Adrenal gland (tissue), 19 donors: ENCODE measurements around the gene MAP3K15. TPM values are rescaled to one million over a fixed set of nuclear protein-coding genes. Genes with fewer than 3 reads are reported as not detected.

ENCODE experiments used
- DNase-seq, 7 donors: peaks; one replicate each; pipeline ENCODE4 v3.0.0-alpha.2; 2019 to 2020
- H3K27ac ChIP-seq, 5 donors: fragments of 200-600 bp; sonication (generic) in 4 of 5; 1 replicate in 3 of 5; 2 replicates in 2 of 5; pipeline versions ENCODE4 v1.5.1 to v1.8.0; 2016 to 2020; ENCODE audit warnings: mild to moderate bottlenecking in 1 of 5
- H3K27me3 ChIP-seq: fragments of 200-600 bp; 2 replicates; pipeline ENCODE4 v1.8.0; 2021
- H3K36me3 ChIP-seq, 2 donors: fragments of 200-600 bp; replicated peaks in 1 of 2; 1 replicate in 1 of 2; 2 replicates in 1 of 2; pipeline versions ENCODE4 v1.5.1 to v1.8.0; 2018 to 2022
- H3K4me1 ChIP-seq, 2 donors: fragments of 200-600 bp; replicated peaks in 1 of 2; 1 replicate in 1 of 2; 2 replicates in 1 of 2; pipeline versions ENCODE4 v1.5.1 to v1.8.0; 2018 to 2021
- H3K4me3 ChIP-seq, 4 donors: fragments of 200-600 bp; sonication (generic) in 3 of 4; one replicate each; pipeline ENCODE4 v1.5.1; 2016 to 2018
- H3K9me3 ChIP-seq, 3 donors: fragments of 200-600 bp; sonication (generic) in 1 of 3; replicated peaks in 1 of 3; 1 replicate in 2 of 3; 2 replicates in 1 of 3; pipeline versions ENCODE4 v1.5.1 to v1.8.0; 2016 to 2021
- POLR2A ChIP-seq, 2 donors: fragments of 450-650 bp; IDR thresholded peaks; one replicate each; pipeline ENCODE4 v1.6.1; 2017; ENCODE audit warnings: antibody characterized with exemption in 2 of 2, mild to moderate bottlenecking in 2 of 2, moderate library complexity in 1 of 2
- WGBS, 4 donors: extraction: QIAGEN DNeasy Blood & Tissue Kit in 2 of 4; methylation state at CpG; one replicate each; pipeline versions ENCODE4 v1.1.5 to v1.1.7; 2013 to 2017; 5-methylcytosine and 5-hydroxymethylcytosine counted together
- intact Hi-C, 2 donors: fragments of 100-400 bp; cut with DNase I; formaldehyde crosslinking; loops; one replicate each; pipeline versions ENCODE4 v1.14.1 to v1.15.0; 2022 to 2023
- long read RNA-seq, 10 donors: library from polyadenylated mRNA in 3 of 10; unstranded in 2 of 10; stranded (forward) in 1 of 10; transcript quantifications; one replicate each; pipeline ENCODE4 v2.0.0 and lab custom pipeline, GENCODE V29; 2021 to 2026
- polyA plus RNA-seq, 3 donors: library from polyadenylated mRNA; stranded (reverse); fragments of 200-250 nt in 2 of 3; fragments of 350-450 nt in 1 of 3; fragmentation: Illumina TruSeq in 1 of 3; extraction: RNeasy Lipid Tissue Mini Kit (QIAGEN cat#74804) in 1 of 3; gene quantifications; one replicate each; pipeline ENCODE4 v1.2.3, GENCODE V29; 2013 to 2014
- total RNA-seq, 9 donors: library from RNA; depleted of rRNA in 4 of 9; stranded (reverse); fragments of >200 nt in 4 of 9; fragments of 120-200 nt in 1 of 9; fragmentation: NEBNext Ultra II Directional in 1 of 9; extraction: Animal tissue kit (Norgen Biotek cat#: 25700) in 1 of 9; gene quantifications; one replicate each; pipeline versions ENCODE4 v1.1.0 to v1.2.4, GENCODE V29; 2013 to 2023
- TF ChIP-seq, protein P1 (sequence below), 6 experiments: fragments of 450-650 bp in 4 of 6; fragments of 200-600 bp in 2 of 6; sonication (generic) in 1 of 6; IDR thresholded peaks; 1 replicate in 5 of 6; 2 replicates in 1 of 6; pipeline versions ENCODE4 v1.5.1 to v1.8.0; 2016 to 2021; ENCODE audit warnings: antibody characterized with exemption in 6 of 6, mild to moderate bottlenecking in 2 of 6, moderate library complexity in 1 of 6
- donor health status: healthy with polysubstance abuse.
- donor health status: Bipolar disorder and iron deficiency.
- donor health status: DM: yes; HTN: yes; CAD: no.
- donor health status: DM: no; HTN: no; CAD: no.
- donor health status: DM: no; HTN: no; CAD: no.
- donor health status: DM: yes; HTN: yes; CAD: no.

The MAP3K15 gene, protein sequence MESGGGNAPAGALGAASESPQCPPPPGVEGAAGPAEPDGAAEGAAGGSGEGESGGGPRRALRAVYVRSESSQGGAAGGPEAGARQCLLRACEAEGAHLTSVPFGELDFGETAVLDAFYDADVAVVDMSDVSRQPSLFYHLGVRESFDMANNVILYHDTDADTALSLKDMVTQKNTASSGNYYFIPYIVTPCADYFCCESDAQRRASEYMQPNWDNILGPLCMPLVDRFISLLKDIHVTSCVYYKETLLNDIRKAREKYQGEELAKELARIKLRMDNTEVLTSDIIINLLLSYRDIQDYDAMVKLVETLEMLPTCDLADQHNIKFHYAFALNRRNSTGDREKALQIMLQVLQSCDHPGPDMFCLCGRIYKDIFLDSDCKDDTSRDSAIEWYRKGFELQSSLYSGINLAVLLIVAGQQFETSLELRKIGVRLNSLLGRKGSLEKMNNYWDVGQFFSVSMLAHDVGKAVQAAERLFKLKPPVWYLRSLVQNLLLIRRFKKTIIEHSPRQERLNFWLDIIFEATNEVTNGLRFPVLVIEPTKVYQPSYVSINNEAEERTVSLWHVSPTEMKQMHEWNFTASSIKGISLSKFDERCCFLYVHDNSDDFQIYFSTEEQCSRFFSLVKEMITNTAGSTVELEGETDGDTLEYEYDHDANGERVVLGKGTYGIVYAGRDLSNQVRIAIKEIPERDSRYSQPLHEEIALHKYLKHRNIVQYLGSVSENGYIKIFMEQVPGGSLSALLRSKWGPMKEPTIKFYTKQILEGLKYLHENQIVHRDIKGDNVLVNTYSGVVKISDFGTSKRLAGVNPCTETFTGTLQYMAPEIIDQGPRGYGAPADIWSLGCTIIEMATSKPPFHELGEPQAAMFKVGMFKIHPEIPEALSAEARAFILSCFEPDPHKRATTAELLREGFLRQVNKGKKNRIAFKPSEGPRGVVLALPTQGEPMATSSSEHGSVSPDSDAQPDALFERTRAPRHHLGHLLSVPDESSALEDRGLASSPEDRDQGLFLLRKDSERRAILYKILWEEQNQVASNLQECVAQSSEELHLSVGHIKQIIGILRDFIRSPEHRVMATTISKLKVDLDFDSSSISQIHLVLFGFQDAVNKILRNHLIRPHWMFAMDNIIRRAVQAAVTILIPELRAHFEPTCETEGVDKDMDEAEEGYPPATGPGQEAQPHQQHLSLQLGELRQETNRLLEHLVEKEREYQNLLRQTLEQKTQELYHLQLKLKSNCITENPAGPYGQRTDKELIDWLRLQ (N-terminal part only)
- total RNA-seq (10 to 100 TPM; 28.9 to 92.3 (median 65.3) TPM), polyA plus RNA-seq (10 to 100 TPM; 49.9 to 73.5 (median 70.5) TPM)
- long read RNA-seq, donor 1, full-length matches to known transcripts = 1 of 1 reads
- long read RNA-seq, donor 1, partial matches to known transcripts = 0 of 1 reads
- long read RNA-seq, donor 1, other reads (novel, unspliced or antisense) = 0 of 1 reads
- long read RNA-seq, donor 2, full-length matches to known transcripts = 9 of 28 reads
- long read RNA-seq, donor 2, partial matches to known transcripts = 19 of 28 reads
- long read RNA-seq, donor 2, other reads (novel, unspliced or antisense) = 0 of 28 reads
- long read RNA-seq, donor 3, full-length matches to known transcripts = 4 of 4 reads
- long read RNA-seq, donor 3, partial matches to known transcripts = 0 of 4 reads
- long read RNA-seq, donor 3, other reads (novel, unspliced or antisense) = 0 of 4 reads
- long read RNA-seq, donor 4, full-length matches to known transcripts = 1 of 11 reads
- long read RNA-seq, donor 4, partial matches to known transcripts = 7 of 11 reads
- long read RNA-seq, donor 4, other reads (novel, unspliced or antisense) = 3 of 11 reads
- long read RNA-seq, donor 5, full-length matches to known transcripts = 53 of 111 reads
- long read RNA-seq, donor 5, partial matches to known transcripts = 30 of 111 reads
- long read RNA-seq, donor 5, other reads (novel, unspliced or antisense) = 28 of 111 reads
- long read RNA-seq, donor 6, partial matches to known transcripts = 1 of 1 reads
- long read RNA-seq, donor 6, other reads (novel, unspliced or antisense) = 0 of 1 reads
- long read RNA-seq, donor 7, full-length matches to known transcripts = 4 of 4 reads
- long read RNA-seq, donor 7, partial matches to known transcripts = 0 of 4 reads
- long read RNA-seq, donor 7, other reads (novel, unspliced or antisense) = 0 of 4 reads
- long read RNA-seq, donor 8, full-length matches to known transcripts = 1 of 6 reads
- long read RNA-seq, donor 8, partial matches to known transcripts = 5 of 6 reads
- long read RNA-seq, donor 8, other reads (novel, unspliced or antisense) = 0 of 6 reads
- long read RNA-seq, donor 9, full-length matches to known transcripts = 1 of 9 reads
- long read RNA-seq, donor 9, partial matches to known transcripts = 8 of 9 reads
- long read RNA-seq, donor 9, other reads (novel, unspliced or antisense) = 0 of 9 reads
- long read RNA-seq, donor 10, full-length matches to known transcripts = 1 of 1 reads
- long read RNA-seq, donor 10, partial matches to known transcripts = 0 of 1 reads
- long read RNA-seq, donor 10, other reads (novel, unspliced or antisense) = 0 of 1 reads

DNA sequence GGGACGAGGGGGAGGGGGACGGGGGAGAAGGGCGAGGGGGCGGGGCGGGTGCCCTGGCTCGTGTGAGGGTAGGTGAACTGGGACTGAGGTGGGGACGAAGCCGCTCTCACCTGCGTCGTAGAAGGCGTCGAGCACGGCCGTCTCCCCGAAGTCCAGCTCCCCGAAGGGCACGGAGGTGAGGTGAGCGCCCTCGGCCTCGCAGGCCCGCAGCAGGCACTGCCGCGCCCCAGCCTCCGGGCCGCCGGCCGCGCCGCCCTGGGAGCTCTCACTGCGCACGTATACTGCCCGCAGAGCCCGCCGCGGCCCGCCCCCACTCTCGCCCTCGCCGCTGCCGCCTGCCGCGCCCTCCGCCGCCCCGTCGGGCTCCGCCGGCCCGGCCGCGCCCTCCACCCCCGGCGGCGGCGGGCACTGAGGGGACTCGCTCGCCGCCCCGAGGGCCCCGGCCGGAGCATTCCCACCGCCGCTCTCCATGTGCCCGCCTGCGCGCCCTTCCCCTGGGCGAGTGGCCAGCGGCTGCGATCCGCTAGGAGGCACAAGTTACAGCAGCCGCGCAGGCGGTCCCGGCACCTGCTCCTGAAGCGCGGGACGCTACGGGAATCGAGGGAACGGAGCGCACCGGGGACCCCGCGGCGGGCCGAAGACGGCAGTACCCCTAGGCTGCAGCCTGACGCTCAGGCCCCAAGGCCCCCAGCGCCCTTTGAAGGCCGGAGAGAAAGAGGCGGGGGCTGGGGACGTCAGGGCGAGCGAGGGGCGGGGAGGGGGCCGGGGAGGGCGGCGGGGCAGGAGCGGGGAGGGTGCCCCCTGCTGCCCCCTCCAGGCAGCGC lies at the start of gene MAP3K15:
Gene MAP3K15, minus strand, starts transcription at position 718 of the 824 bp plus-strand sequence. Its CDS starts 247 bp downstream, at position 471.
- DNase-seq = peak; percentile 44 to 58 (median 57)
- TF ChIP-seq POLR2A (IDR thresholded peaks at IDR 0.05) = peak in 1 of 2 donors; percentile 55
- TF ChIP-seq, protein P1, sequence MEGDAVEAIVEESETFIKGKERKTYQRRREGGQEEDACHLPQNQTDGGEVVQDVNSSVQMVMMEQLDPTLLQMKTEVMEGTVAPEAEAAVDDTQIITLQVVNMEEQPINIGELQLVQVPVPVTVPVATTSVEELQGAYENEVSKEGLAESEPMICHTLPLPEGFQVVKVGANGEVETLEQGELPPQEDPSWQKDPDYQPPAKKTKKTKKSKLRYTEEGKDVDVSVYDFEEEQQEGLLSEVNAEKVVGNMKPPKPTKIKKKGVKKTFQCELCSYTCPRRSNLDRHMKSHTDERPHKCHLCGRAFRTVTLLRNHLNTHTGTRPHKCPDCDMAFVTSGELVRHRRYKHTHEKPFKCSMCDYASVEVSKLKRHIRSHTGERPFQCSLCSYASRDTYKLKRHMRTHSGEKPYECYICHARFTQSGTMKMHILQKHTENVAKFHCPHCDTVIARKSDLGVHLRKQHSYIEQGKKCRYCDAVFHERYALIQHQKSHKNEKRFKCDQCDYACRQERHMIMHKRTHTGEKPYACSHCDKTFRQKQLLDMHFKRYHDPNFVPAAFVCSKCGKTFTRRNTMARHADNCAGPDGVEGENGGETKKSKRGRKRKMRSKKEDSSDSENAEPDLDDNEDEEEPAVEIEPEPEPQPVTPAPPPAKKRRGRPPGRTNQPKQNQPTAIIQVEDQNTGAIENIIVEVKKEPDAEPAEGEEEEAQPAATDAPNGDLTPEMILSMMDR (IDR thresholded peaks at IDR 0.05) = peak in 1 of 6 experiments; percentile 30
- intact Hi-C loops = no loop called here
- Histone ChIP-seq H3K9me3 (no peaks in the 10 kb centered on the region), H3K4me1 (no peaks in the 10 kb centered on the region), H3K36me3 (no peaks in the 10 kb centered on the region), H3K27ac (peak within 1 kb of the TSS; percentile 46 to 89 (median 80)), H3K27me3 (no peaks in the 10 kb centered on the region), H3K4me3 (peak within 1 kb of the TSS in 2 of 4 donors; percentile 22 to 57)
- WGBS, 4 donors = 0 to 27% (median 10%) methylated on average over 1 to 73 of the region's 100 CpGs

DNA sequence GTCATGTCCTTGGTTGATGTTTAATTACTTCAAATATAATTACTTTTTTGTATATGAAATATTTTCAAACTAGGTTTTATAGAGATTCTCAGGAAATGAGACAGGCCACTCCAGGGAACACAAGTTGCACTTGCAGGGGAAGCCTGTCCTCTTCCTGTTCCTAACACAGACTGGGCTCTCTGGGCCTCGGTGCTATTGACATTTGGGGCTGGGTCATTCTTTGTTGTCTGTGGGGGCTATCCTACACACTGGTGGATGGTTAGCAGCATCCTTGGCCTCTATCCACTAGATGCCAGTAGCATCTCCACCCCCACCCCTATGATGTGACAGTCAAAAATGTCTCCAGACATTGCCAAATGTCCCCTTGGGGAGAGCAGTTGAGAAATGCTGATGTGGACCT lies 49.3 kb upstream of the MAP3K15 start:
- 63 to 100% (median 75%) methylated on average over 1 of the region's 1 CpG for WGBS, 4 donors

DNA sequence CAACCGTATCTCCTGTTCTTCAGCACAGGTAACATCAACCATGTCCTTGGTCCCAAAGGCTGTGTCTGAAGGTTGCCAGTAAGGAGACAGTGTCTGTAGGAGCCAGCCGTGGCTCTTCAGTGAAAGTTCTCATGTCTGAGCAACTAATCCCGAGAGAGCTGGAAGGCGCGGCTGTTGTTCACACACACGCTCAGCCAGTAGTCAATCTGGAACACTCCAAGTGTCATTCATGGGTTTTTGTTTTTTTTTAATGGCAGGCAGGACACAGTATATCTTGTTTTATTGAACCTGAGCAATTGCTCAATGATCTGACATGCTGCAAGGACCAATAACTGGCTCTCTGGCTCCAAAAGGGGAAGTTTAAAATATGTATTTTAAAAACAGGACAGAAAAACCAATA lies 48.4 kb upstream of the MAP3K15 start:
- WGBS, 4 donors = 87 to 98% (median 92%) methylated on average over 5 to 6 of the region's 6 CpGs
- Histone ChIP-seq H3K27ac (no peak overlapping the region), H3K4me3 (no peak overlapping the region), H3K9me3 (no peaks in the 10 kb centered on the region), H3K36me3 (no peaks in the 10 kb centered on the region), H3K4me1 (no peaks in the 10 kb centered on the region), H3K27me3 (peaks cover 6% of the 10 kb centered on the region)
- no peak for DNase-seq
- intact Hi-C loops = no loop called here
- TF ChIP-seq, protein P1 (IDR thresholded peaks at IDR 0.05) = no peak
- TF ChIP-seq POLR2A (IDR thresholded peaks at IDR 0.05) = no peak

More for the DNA sequence above, 49.3 kb upstream of the MAP3K15 start:
- H3K4me3 ChIP-seq = no peak overlapping the region
- H3K36me3 ChIP-seq = no peaks in the 10 kb centered on the region
- no peak overlapping the region for H3K27ac ChIP-seq
- no peak for DNase-seq
- intact Hi-C loops = no loop called here
- H3K27me3 ChIP-seq = peaks cover 6% of the 10 kb centered on the region
- H3K4me1 ChIP-seq = no peaks in the 10 kb centered on the region
- no peaks in the 10 kb centered on the region for H3K9me3 ChIP-seq
- TF ChIP-seq POLR2A (IDR thresholded peaks at IDR 0.05) = no peak
